SK-N-SH (cell line): ENCODE data around the gene YY2. TPM values are rescaled to one million over a fixed set of nuclear protein-coding genes. Genes with fewer than 3 reads are reported as not detected.

Source experiments
- CTCF ChIA-PET: fragments of 300-600, 350-600 bp; formaldehyde crosslinking; extraction: SDS; loops from one replicate; lab custom pipeline; 2021; lab: Yijun Ruan, JAX
- POLR2A ChIA-PET: fragments of 350-600 bp; sonication (Branson Sonifier 250); formaldehyde crosslinking; extraction: SDS; loops from one replicate; lab custom pipeline; 2020; ENCODE audit warnings: antibody characterized with exemption, inconsistent platforms; lab: Yijun Ruan, JAX
- DNase-seq: peaks from one replicate; pipeline ENCODE4 v3.0.0; 2012
- H2AFZ ChIP-seq: fragments of 200-600 bp; sonication (generic); 2 replicates; pipeline ENCODE4 v1.8.1; 2016; ENCODE audit warnings: antibody characterized with exemption, mild to moderate bottlenecking, low read depth
- H3F3A ChIP-seq: fragments of 200-600 bp; sonication (generic); replicated peaks from 2 replicates; pipeline ENCODE3; 2016; ENCODE audit warnings: antibody characterized with exemption, mild to moderate bottlenecking; ENCODE audit not compliant: insufficient read depth
- H3K27ac ChIP-seq, 2 experiments: fragments of 200-500 bp in 1 of 2; fragments of 200-600 bp in 1 of 2; sonication (Bioruptor generic) in 1 of 2; sonication (generic), shearing (Covaris generic) in 1 of 2; 2 replicates each; pipeline versions ENCODE4 v1.5.1 to v1.6.1; 2014 to 2016; ENCODE audit warnings: low read depth in 2 of 2, inconsistent platforms in 1 of 2, low read length in 1 of 2, mild to moderate bottlenecking in 1 of 2, mixed read lengths in 1 of 2
- H3K27me3 ChIP-seq: fragments of 200-600 bp; sonication (generic), shearing (Covaris generic); 2 replicates; pipeline ENCODE4 v1.6.1; 2016; ENCODE audit warnings: mixed run types; ENCODE audit not compliant: insufficient read depth
- H3K36me3 ChIP-seq, 2 experiments: fragments of 200-500 bp in 1 of 2; fragments of 200-600 bp in 1 of 2; sonication (Bioruptor generic) in 1 of 2; sonication (generic) in 1 of 2; replicated peaks in 1 of 2; 2 replicates each; pipeline versions ENCODE3 to v1.5.1; 2014 to 2016; ENCODE audit warnings: low read length in 1 of 2, mild to moderate bottlenecking in 1 of 2; ENCODE audit not compliant: insufficient read depth in 2 of 2, control insufficient read depth in 1 of 2
- H3K4me1 ChIP-seq, 2 experiments: fragments of 200-500 bp in 1 of 2; fragments of 200-600 bp in 1 of 2; sonication (Bioruptor generic) in 1 of 2; sonication (generic), shearing (Covaris generic) in 1 of 2; 2 replicates each; pipeline versions ENCODE4 v1.5.1 to v1.6.1; 2014 to 2016; ENCODE audit warnings: low read depth in 1 of 2, low read length in 1 of 2, mixed run types in 1 of 2; ENCODE audit not compliant: insufficient read depth in 2 of 2, control insufficient read depth in 1 of 2
- H3K4me2 ChIP-seq: fragments of 200-600 bp; sonication (generic), shearing (Covaris generic); 2 replicates; pipeline ENCODE4 v1.6.1; 2017; ENCODE audit warnings: mixed run types
- H3K4me3 ChIP-seq, 2 experiments: fragments of 200-500 bp in 1 of 2; fragments of 200-600 bp in 1 of 2; sonication (Bioruptor generic) in 1 of 2; sonication (generic), shearing (Covaris generic) in 1 of 2; 2 replicates each; pipeline versions ENCODE4 v1.5.1 to v1.8.1; 2014 to 2016; ENCODE audit warnings: low read depth in 2 of 2, inconsistent platforms in 1 of 2, low read length in 1 of 2, mild to moderate bottlenecking in 1 of 2, mixed read lengths in 1 of 2, moderate library complexity in 1 of 2
- H3K79me2 ChIP-seq: fragments of 200-600 bp; sonication (generic); 2 replicates; pipeline ENCODE4 v1.8.1; 2017; ENCODE audit warnings: mild to moderate bottlenecking; ENCODE audit not compliant: insufficient read depth
- H3K9ac ChIP-seq: fragments of 200-600 bp; sonication (generic); 2 replicates; pipeline ENCODE4 v1.6.1; 2017; ENCODE audit warnings: mixed run types
- H3K9me2 ChIP-seq: fragments of 200-600 bp; sonication (generic); 2 replicates; pipeline ENCODE4 v1.6.1; 2017; ENCODE audit warnings: mixed run types
- H3K9me3 ChIP-seq: fragments of 200-600 bp; sonication (generic); 2 replicates; pipeline ENCODE4 v1.6.1; 2017; ENCODE audit warnings: mixed run types, mild to moderate bottlenecking, moderate library complexity
- H4K20me1 ChIP-seq: fragments of 200-600 bp; sonication (generic); 2 replicates; pipeline ENCODE4 v1.6.1; 2017; ENCODE audit warnings: mild to moderate bottlenecking, mixed run types; ENCODE audit not compliant: insufficient read depth
- ELF1 ChIP-seq: IDR thresholded peaks from 2 replicates; pipeline ENCODE4 v1.4.0; 2012
- EZH2phosphoT487 ChIP-seq: fragments of 200-600 bp; sonication (generic); IDR thresholded peaks from 2 replicates; pipeline ENCODE4 v1.6.1; 2017; ENCODE audit warnings: low read depth, mixed run types, mild to moderate bottlenecking, antibody characterized with exemption, moderate library complexity, borderline replicate concordance
- FOSL2 ChIP-seq: IDR thresholded peaks from 2 replicates; pipeline ENCODE4 v1.4.0; 2012; ENCODE audit warnings: low read depth, mild to moderate bottlenecking, moderate library complexity, borderline replicate concordance
- FOXJ3 ChIP-seq: sonication (generic); formaldehyde crosslinking; IDR thresholded peaks from 2 replicates; pipeline ENCODE4 v1.5.1; 2020; ENCODE audit warnings: mild to moderate bottlenecking, missing genetic modification reagents
- FOXM1 ChIP-seq: IDR thresholded peaks from 2 replicates; pipeline ENCODE4 v1.4.0; 2012; ENCODE audit warnings: low read depth, mild to moderate bottlenecking
- MEF2A ChIP-seq: IDR thresholded peaks from 2 replicates; pipeline ENCODE4 v1.4.0; 2012; ENCODE audit warnings: low read depth, borderline replicate concordance
- MXI1 ChIP-seq: IDR thresholded peaks from 2 replicates; pipeline ENCODE4 v1.6.1; 2012; ENCODE audit warnings: mild to moderate bottlenecking, low read depth, low read length, improper control_type of control experiment
- NRF1 ChIP-seq: IDR thresholded peaks from 2 replicates; pipeline ENCODE4 v1.6.1; 2012; ENCODE audit warnings: low read depth, mild to moderate bottlenecking, low read length
- RAD21 ChIP-seq: IDR thresholded peaks from 2 replicates; pipeline ENCODE4 v1.6.1; 2012; ENCODE audit warnings: mild to moderate bottlenecking, low read length
- RCOR1 ChIP-seq: fragments of 150-350 bp; IDR thresholded peaks from 2 replicates; pipeline ENCODE4 v1.6.1; 2017; ENCODE audit warnings: antibody characterized with exemption, low read length
- RXRA ChIP-seq: IDR thresholded peaks from 2 replicates; pipeline ENCODE4 v1.4.0; 2012; ENCODE audit warnings: low read depth, mild to moderate bottlenecking, borderline replicate concordance
- SIN3A ChIP-seq: IDR thresholded peaks from 2 replicates; pipeline ENCODE4 v1.6.1; 2012; ENCODE audit warnings: low read depth, mild to moderate bottlenecking, low read length, moderate library complexity, borderline replicate concordance
- TAF1 ChIP-seq: IDR thresholded peaks from 2 replicates; pipeline ENCODE4 v1.6.1; 2012; ENCODE audit warnings: low read depth, mild to moderate bottlenecking, low read length, moderate library complexity, borderline replicate concordance
- TCF12 ChIP-seq: IDR thresholded peaks from 2 replicates; pipeline ENCODE4 v1.4.0; 2012
- TEAD4 ChIP-seq: IDR thresholded peaks from 2 replicates; pipeline ENCODE4 v1.4.0; 2012; ENCODE audit warnings: mild to moderate bottlenecking, borderline replicate concordance; ENCODE audit not compliant: insufficient read depth
- USF2 ChIP-seq: fragments of 150-350 bp; IDR thresholded peaks from 2 replicates; pipeline ENCODE4 v1.6.1; 2017; ENCODE audit warnings: antibody characterized with exemption, low read length, low read depth, borderline replicate concordance
- WGBS: methylation state at CpG from one replicate; pipeline ENCODE4 v1.1.6; 2017; ENCODE audit warnings: low lambda C conversion rate; 5-methylcytosine and 5-hydroxymethylcytosine counted together
- polyA plus RNA-seq, 3 experiments: library from polyadenylated mRNA; depleted of rRNA; stranded (reverse); fragments of >200 nt; gene quantifications; 2 replicates each; pipeline ENCODE4 v1.2.3, GENCODE V29; 2012
- TF ChIP-seq, protein P1 (sequence below): IDR thresholded peaks from 2 replicates; pipeline ENCODE4 v1.4.0; 2012; ENCODE audit warnings: low read depth, borderline replicate concordance

YY2 gene
- 2.3 and 2.8 TPM in 2 replicates for polyA plus RNA-seq (2012; rRNA removed)
- 2.8 and 3.0 TPM in 2 replicates for polyA plus RNA-seq (2012; cell fraction: cytosol; rRNA removed)
- polyA plus RNA-seq (2012; cell fraction: nucleus; rRNA removed): 5.1 and 5.7 TPM in 2 replicates

- H3F3A ChIP-seq: peaks cover 4% of the 10 kb centered on the region
- H3K27ac ChIP-seq: no peak within 1 kb of the TSS
- no peaks in the 10 kb centered on the region for H4K20me1 ChIP-seq
- DNase-seq: no peak
- H3K4me1 ChIP-seq: no peaks in the 10 kb centered on the region
- ChIA-PET CTCF (interaction anchor here (0.6 kb wide), 1 partner anchor 12 kb away, joined by 3 read pairs; no protein-coding TSS in a partner anchor), POLR2A (no interaction called here)
- H3K4me2 ChIP-seq: no peak within 1 kb of the TSS
- H3K4me3 ChIP-seq: no peak within 1 kb of the TSS
- peaks cover 47 to 51% of the 10 kb centered on the region in 2 experiments for H3K36me3 ChIP-seq
- no peaks in the 10 kb centered on the region for H3K79me2 ChIP-seq
- TF ChIP-seq RAD21 (no peak), SIN3A (no peak), FOXJ3 (CRISPR knock-in tag) (no peak), NRF1 (no peak), TCF12 (no peak), FOSL2 (no peak), ELF1 (no peak), EZH2phosphoT487 (no peak), RXRA (no peak), USF2 (no peak), MXI1 (no peak), TAF1 (no peak), FOXM1 (no peak)
- TF ChIP-seq, protein P1, sequence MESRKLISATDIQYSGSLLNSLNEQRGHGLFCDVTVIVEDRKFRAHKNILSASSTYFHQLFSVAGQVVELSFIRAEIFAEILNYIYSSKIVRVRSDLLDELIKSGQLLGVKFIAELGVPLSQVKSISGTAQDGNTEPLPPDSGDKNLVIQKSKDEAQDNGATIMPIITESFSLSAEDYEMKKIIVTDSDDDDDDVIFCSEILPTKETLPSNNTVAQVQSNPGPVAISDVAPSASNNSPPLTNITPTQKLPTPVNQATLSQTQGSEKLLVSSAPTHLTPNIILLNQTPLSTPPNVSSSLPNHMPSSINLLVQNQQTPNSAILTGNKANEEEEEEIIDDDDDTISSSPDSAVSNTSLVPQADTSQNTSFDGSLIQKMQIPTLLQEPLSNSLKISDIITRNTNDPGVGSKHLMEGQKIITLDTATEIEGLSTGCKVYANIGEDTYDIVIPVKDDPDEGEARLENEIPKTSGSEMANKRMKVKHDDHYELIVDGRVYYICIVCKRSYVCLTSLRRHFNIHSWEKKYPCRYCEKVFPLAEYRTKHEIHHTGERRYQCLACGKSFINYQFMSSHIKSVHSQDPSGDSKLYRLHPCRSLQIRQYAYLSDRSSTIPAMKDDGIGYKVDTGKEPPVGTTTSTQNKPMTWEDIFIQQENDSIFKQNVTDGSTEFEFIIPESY: no peak
- H2AFZ ChIP-seq: no peak within 1 kb of the TSS
- WGBS: 90% methylated on average over 29 of the region's 29 CpGs
- no peaks in the 10 kb centered on the region for H3K9me3 ChIP-seq
- no peaks in the 10 kb centered on the region for H3K9me2 ChIP-seq
- no peaks in the 10 kb centered on the region for H3K27me3 ChIP-seq
- H3K9ac ChIP-seq: no peak within 1 kb of the TSS
Measured at GRCh38 chrX:21855937-21856415, at the start of gene YY2. YY2 (plus strand) TSS chrX:21855987; CDS start chrX:21856485, 498 bp downstream.

DNA sequence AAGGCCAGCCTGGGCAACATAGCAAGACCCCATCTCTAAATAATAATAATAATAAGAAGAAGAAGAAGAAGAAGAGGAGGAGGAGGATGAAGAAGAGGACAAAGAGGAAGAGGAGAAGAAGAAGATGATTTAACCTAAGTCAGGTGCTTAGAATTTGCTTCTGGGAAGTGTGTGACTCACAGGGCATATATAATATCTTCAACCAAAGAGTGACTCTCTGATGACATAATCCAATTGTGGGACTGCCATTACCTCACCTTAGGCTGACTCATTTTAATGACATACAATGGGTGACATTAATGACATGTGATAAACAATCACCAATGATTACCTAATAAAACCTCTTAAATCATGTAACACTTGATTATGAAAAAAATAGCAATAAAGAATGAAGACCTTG lies 49.1 kb upstream of the YY2 start:
- DNase-seq: no peak
- Histone ChIP-seq H3F3A (no peaks in the 10 kb centered on the region), H3K9me3 (no peaks in the 10 kb centered on the region), H3K27ac (no peak overlapping the region), H3K4me1 (no peaks in the 10 kb centered on the region), H3K27me3 (peaks cover 9% of the 10 kb centered on the region; the same call in 1 of the 2 replicates), H3K79me2 (no peaks in the 10 kb centered on the region), H4K20me1 (no peaks in the 10 kb centered on the region), H3K9me2 (no peaks in the 10 kb centered on the region), H3K4me3 (no peak overlapping the region), H2AFZ (no peak overlapping the region), H3K36me3 (no peaks in the 10 kb centered on the region), H3K9ac (no peak overlapping the region), H3K4me2 (no peak overlapping the region)
- POLR2A ChIA-PET: no interaction called here
- CTCF ChIA-PET: no interaction called here
- TF ChIP-seq RCOR1 (no peak), MEF2A (no peak), NRF1 (no peak), TEAD4 (no peak)
